ENCODE results near the gene TTLL11. TPM values are rescaled to one million over a fixed set of nuclear protein-coding genes. Genes with fewer than 3 reads are reported as not detected.

Gene TTLL11
- total and polyA plus RNA-seq, 2 of the 8 experiments (the other 6 are each of a cell fraction or from before 2014, with no cell fraction given) = 0.56 to 0.80 TPM

DNA sequence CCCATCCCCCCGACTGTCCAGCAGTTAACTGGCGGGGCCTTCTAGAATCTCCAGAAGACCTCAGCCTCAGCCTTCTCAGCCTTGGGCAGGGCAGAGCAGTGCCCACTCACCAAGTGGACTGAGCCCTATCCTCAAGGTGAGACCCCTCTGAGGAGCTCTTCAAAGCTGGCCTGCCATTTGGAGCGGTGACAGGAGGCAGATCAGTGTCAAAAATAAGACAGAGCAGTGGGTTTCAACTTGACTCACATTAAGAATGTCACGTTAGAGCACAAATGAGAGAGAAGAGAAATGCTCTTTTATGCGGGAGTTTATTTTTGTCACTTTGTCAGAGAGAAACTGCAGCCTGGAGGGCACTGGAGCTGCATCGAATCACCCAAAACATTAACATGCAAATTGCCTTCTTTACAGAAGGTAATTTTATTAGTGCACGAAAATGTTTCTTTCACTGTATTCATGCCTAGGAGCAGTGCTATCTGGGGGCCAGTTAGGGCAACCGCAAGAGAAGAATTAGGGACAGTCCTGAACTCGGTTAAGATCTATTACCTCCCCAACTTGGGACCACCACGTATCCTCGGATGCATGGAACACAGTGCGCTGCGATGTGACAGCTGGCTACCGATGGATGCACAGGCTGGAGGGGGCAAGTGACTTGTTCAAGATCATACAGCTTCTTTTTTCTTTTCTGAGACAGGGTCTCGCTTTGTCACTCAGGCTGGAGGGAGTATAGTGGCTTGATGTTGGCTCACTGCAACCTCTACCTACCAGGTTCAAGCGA is 253.2 kb downstream of the TTLL11 start:
- Histone ChIP-seq H2BK15ac (ENCODE audit: low read length) (no peak overlapping the region), H3K18ac (ENCODE audit: extremely low read depth, low read length) (no peak overlapping the region), H3K36me3 (ENCODE audit: control insufficient read depth in 2 of 4, insufficient read depth in 4 of 4, low read length in 3 of 4) (no peaks in the 10 kb centered on the region), H2BK120ac (replicated peaks; ENCODE audit: low read depth, low read length) (no peak overlapping the region), H3K9me3 (ENCODE audit: insufficient read depth in 2 of 2, low read depth in 1 of 2, low read length in 1 of 2) (no peaks in the 10 kb centered on the region), H3K23me2 (ENCODE audit: low read depth, low read length) (no peaks in the 10 kb centered on the region), H3K79me1 (ENCODE audit: low read depth, low read length) (no peaks in the 10 kb centered on the region), H3K79me2 (ENCODE audit: control insufficient read depth in 1 of 2, insufficient read depth in 2 of 2, low read length in 2 of 2) (no peaks in the 10 kb centered on the region), H2BK12ac (ENCODE audit: low read depth, low read length) (no peak overlapping the region), H2AFZ (ENCODE audit: low read length) (no peak overlapping the region), H4K91ac (replicated peaks; ENCODE audit: insufficient read length, low read length) (no peak overlapping the region), H3K14ac (ENCODE audit: insufficient read length) (no peak overlapping the region), H3K27ac (ENCODE audit: low read depth, low read length) (no peak overlapping the region), H4K20me1 (replicated peaks in 1 of 2; ENCODE audit: control insufficient read depth in 1 of 2, insufficient read depth in 2 of 2, low read length in 2 of 2) (no peaks in the 10 kb centered on the region), H4K8ac (ENCODE audit: extremely low read depth, insufficient read depth, low read length) (no peak overlapping the region), H3K4me3 (ENCODE audit: extremely low read depth in 1 of 4, insufficient read depth in 2 of 4, low read depth in 3 of 4, low read length in 4 of 4) (no peak overlapping the region), H3K4me2 (ENCODE audit: insufficient read depth in 1 of 2, low read depth in 2 of 2, low read length in 2 of 2) (no peak overlapping the region), H4K5ac (ENCODE audit: insufficient read length, low read depth, low read length) (no peak overlapping the region), H3K9ac (replicated peaks in 1 of 4; ENCODE audit: extremely low read depth in 1 of 4, low read depth in 3 of 4, low read length in 3 of 4) (no peak overlapping the region), H2BK20ac (ENCODE audit: low read length) (no peak overlapping the region), H2AK5ac (ENCODE audit: low read depth, low read length) (no peak overlapping the region), H3K56ac (replicated peaks; ENCODE audit: insufficient read length, low read depth, low read length) (no peak overlapping the region), H2BK5ac (ENCODE audit: low read depth, low read length) (no peak overlapping the region), H3K23ac (ENCODE audit: insufficient read length) (no peak overlapping the region), H3K4ac (replicated peaks; ENCODE audit: insufficient read length, low read depth, low read length) (no peak overlapping the region), H3K4me1 (replicated peaks in 1 of 4; ENCODE audit: control insufficient read depth in 3 of 4, insufficient read depth in 4 of 4, low read length in 3 of 4) (no peaks in the 10 kb centered on the region; a peak in 1 of 7 replicates), H3K27me3 (replicated peaks in 1 of 4; ENCODE audit: control insufficient read depth in 3 of 4, extremely low read depth in 1 of 4, insufficient read depth in 3 of 4, low read length in 3 of 4) (no peaks in the 10 kb centered on the region)
- ChIA-PET POLR2A (ENCODE audit: partially characterized antibody) (no interaction called here), CTCF (ENCODE audit: partially characterized antibody) (interaction anchor here (1.2 to 3.9 kb wide), 8 partner anchors 12 to 155 kb away, joined by 3 to 20 read pairs (median 4); no protein-coding TSS in a partner anchor)
- DNase-seq (ENCODE audit: low read depth in 1 of 2, low spot score in 2 of 2) (peak in 1 of 2 experiments; percentile 31), FAIRE-seq (no peak)
- WGBS, 2 experiments (ENCODE audit: extremely low coverage in 1 of 2, insufficient coverage in 1 of 2, insufficient read length in 1 of 2, insufficient replicate concordance in 2 of 2, low coverage in 1 of 2, low lambda C conversion rate in 2 of 2, missing lambda C conversion rate in 1 of 2) = 87% methylated on average over 16 of the region's 16 CpGs; no CpG with 5 or more reads in 1 of the 2 experiments
- TF ChIP-seq FOSL1 (IDR thresholded peaks at IDR 0.05; ENCODE audit: insufficient read depth, low read depth, low read length) = no peak
- no peak for TF ChIP-seq EGR1 (IDR thresholded peaks at IDR 0.05; ENCODE audit: borderline replicate concordance, low read depth, low read length)
- no peak for TF ChIP-seq JUN (IDR thresholded peaks at IDR 0.05; ENCODE audit: low read depth, low read length)
- no peak for TF ChIP-seq POU5F1 (IDR thresholded peaks at IDR 0.05; ENCODE audit: low read depth, low read length)
- no peak for TF ChIP-seq TCF12 (IDR thresholded peaks at IDR 0.05; ENCODE audit: low read depth, low read length)
- no peak for TF ChIP-seq RXRA (IDR thresholded peaks at IDR 0.05; ENCODE audit: insufficient read depth, low read depth, low read length)
- no peak for TF ChIP-seq RFX5 (IDR thresholded peaks at IDR 0.05; ENCODE audit: borderline replicate concordance, low read depth, low read length)

Data from H1 (cell line).